Measurements from ENCODE around the gene MMP24. TPM values are rescaled to one million over a fixed set of nuclear protein-coding genes. Genes with fewer than 3 reads are reported as not detected.

MMP24 gene
- total and polyA plus RNA-seq, 2 of the 13 experiments (the other 11 are each of a cell fraction or from before 2014, with no cell fraction given): 0.29 to 0.35 TPM

DNA sequence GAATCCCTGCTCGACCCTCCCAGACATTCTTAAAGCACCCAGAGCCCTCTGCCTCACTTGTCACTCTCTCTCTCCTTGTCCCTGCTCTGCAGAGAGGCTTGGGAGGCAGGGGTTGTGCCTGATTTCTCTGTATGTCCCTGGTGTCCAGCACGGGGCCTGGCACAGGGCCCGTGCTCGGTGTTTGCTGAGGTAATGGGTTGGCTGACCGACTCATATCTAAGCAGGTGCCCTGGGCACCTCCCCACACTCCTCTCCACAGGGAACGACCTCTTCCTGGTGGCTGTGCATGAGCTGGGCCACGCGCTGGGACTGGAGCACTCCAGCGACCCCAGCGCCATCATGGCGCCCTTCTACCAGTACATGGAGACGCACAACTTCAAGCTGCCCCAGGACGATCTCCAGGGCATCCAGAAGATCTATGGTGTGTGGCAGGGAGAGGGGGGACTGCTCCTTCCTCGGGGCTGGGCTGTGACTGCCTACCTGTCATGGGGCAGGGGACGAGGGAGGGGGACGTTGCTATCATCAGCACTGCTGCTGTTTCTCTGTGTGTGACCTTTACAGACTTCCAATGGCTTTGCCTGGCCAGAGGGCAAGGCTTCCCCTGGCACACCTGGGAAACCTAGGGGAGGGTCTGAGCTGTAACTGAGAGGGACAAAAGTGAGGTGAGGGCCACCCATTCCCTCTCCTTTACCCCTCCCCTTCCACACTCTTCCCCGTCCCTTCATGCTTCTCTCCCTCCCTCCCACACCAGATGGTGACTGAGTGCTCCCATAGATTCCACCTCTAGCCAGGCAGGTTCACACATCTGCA is 37.2 kb downstream of the MMP24 start (continued):
- TF ChIP-seq, protein P1, sequence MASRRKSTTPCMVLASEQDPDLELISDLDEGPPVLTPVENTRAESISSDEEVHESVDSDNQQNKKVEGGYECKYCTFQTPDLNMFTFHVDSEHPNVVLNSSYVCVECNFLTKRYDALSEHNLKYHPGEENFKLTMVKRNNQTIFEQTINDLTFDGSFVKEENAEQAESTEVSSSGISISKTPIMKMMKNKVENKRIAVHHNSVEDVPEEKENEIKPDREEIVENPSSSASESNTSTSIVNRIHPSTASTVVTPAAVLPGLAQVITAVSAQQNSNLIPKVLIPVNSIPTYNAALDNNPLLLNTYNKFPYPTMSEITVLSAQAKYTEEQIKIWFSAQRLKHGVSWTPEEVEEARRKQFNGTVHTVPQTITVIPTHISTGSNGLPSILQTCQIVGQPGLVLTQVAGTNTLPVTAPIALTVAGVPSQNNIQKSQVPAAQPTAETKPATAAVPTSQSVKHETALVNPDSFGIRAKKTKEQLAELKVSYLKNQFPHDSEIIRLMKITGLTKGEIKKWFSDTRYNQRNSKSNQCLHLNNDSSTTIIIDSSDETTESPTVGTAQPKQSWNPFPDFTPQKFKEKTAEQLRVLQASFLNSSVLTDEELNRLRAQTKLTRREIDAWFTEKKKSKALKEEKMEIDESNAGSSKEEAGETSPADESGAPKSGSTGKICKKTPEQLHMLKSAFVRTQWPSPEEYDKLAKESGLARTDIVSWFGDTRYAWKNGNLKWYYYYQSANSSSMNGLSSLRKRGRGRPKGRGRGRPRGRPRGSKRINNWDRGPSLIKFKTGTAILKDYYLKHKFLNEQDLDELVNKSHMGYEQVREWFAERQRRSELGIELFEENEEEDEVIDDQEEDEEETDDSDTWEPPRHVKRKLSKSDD (CRISPR knock-in tag; IDR thresholded peaks at IDR 0.05; ENCODE audit: low read depth): no peak
- no peak for TF ChIP-seq EEA1 (CRISPR knock-in tag; IDR thresholded peaks at IDR 0.05; ENCODE audit: borderline replicate concordance)
- peak; percentile 32; the same call in 1 of the 2 replicates for TF ChIP-seq ZFX (CRISPR knock-in tag; IDR thresholded peaks at IDR 0.05; ENCODE audit: low read depth)
- TF ChIP-seq, protein P2, sequence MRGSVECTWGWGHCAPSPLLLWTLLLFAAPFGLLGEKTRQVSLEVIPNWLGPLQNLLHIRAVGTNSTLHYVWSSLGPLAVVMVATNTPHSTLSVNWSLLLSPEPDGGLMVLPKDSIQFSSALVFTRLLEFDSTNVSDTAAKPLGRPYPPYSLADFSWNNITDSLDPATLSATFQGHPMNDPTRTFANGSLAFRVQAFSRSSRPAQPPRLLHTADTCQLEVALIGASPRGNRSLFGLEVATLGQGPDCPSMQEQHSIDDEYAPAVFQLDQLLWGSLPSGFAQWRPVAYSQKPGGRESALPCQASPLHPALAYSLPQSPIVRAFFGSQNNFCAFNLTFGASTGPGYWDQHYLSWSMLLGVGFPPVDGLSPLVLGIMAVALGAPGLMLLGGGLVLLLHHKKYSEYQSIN (CRISPR knock-in tag; IDR thresholded peaks at IDR 0.05; ENCODE audit: borderline replicate concordance): no peak
- peak; percentile 24; the same call in 1 of the 2 replicates for TF ChIP-seq ZSCAN31 (CRISPR knock-in tag; IDR thresholded peaks at IDR 0.05; ENCODE audit: low read depth)
- peak; percentile 51; the same call in 1 of the 2 replicates for TF ChIP-seq ZNF547 (CRISPR knock-in tag; IDR thresholded peaks at IDR 0.05)
- TF ChIP-seq KMT2A (CRISPR knock-in tag; IDR thresholded peaks at IDR 0.05): no peak
- TF ChIP-seq MAZ (IDR thresholded peaks at IDR 0.05; ENCODE audit: borderline replicate concordance, low read depth, low read length): no peak
- TF ChIP-seq MAZ (CRISPR knock-in tag; IDR thresholded peaks at IDR 0.05; ENCODE audit: low read depth): peak; percentile 60; the same call in 1 of the 2 replicates
- TF ChIP-seq, protein P3, sequence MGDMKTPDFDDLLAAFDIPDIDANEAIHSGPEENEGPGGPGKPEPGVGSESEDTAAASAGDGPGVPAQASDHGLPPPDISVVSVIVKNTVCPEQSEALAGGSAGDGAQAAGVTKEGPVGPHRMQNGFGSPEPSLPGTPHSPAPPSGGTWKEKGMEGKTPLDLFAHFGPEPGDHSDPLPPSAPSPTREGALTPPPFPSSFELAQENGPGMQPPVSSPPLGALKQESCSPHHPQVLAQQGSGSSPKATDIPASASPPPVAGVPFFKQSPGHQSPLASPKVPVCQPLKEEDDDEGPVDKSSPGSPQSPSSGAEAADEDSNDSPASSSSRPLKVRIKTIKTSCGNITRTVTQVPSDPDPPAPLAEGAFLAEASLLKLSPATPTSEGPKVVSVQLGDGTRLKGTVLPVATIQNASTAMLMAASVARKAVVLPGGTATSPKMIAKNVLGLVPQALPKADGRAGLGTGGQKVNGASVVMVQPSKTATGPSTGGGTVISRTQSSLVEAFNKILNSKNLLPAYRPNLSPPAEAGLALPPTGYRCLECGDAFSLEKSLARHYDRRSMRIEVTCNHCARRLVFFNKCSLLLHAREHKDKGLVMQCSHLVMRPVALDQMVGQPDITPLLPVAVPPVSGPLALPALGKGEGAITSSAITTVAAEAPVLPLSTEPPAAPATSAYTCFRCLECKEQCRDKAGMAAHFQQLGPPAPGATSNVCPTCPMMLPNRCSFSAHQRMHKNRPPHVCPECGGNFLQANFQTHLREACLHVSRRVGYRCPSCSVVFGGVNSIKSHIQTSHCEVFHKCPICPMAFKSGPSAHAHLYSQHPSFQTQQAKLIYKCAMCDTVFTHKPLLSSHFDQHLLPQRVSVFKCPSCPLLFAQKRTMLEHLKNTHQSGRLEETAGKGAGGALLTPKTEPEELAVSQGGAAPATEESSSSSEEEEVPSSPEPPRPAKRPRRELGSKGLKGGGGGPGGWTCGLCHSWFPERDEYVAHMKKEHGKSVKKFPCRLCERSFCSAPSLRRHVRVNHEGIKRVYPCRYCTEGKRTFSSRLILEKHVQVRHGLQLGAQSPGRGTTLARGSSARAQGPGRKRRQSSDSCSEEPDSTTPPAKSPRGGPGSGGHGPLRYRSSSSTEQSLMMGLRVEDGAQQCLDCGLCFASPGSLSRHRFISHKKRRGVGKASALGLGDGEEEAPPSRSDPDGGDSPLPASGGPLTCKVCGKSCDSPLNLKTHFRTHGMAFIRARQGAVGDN (CRISPR knock-in tag; IDR thresholded peaks at IDR 0.05): peak; percentile 80
- TF ChIP-seq, protein P4, sequence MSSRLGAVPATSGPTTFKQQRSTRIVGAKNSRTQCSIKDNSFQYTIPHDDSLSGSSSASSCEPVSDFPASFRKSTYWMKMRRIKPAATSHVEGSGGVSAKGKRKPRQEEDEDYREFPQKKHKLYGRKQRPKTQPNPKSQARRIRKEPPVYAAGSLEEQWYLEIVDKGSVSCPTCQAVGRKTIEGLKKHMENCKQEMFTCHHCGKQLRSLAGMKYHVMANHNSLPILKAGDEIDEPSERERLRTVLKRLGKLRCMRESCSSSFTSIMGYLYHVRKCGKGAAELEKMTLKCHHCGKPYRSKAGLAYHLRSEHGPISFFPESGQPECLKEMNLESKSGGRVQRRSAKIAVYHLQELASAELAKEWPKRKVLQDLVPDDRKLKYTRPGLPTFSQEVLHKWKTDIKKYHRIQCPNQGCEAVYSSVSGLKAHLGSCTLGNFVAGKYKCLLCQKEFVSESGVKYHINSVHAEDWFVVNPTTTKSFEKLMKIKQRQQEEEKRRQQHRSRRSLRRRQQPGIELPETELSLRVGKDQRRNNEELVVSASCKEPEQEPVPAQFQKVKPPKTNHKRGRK (CRISPR knock-in tag; IDR thresholded peaks at IDR 0.05): 0 out of 2 replicates have a peak, but pooled peaks have one; percentile 47
- no peak for TF ChIP-seq SIN3A (IDR thresholded peaks at IDR 0.05; ENCODE audit: borderline replicate concordance, low read depth, low read length)
- TF ChIP-seq ZNF230 (CRISPR knock-in tag; IDR thresholded peaks at IDR 0.05): 0 out of 2 replicates have a peak, but pooled peaks have one; percentile 28
- peak; percentile 3 for TF ChIP-seq PHF5A (CRISPR knock-in tag; IDR thresholded peaks at IDR 0.05; ENCODE audit: low read depth, unreplicated experiment)
- no peak for TF ChIP-seq FOSL1 (CRISPR knock-in tag; IDR thresholded peaks at IDR 0.05; ENCODE audit: borderline replicate concordance)
- no peak for TF ChIP-seq ZFP90 (CRISPR knock-in tag; IDR thresholded peaks at IDR 0.05; ENCODE audit: borderline replicate concordance)
- no peak for TF ChIP-seq ZNF460 (CRISPR knock-in tag; IDR thresholded peaks at IDR 0.05; ENCODE audit: borderline replicate concordance)
- TF ChIP-seq PHF8 (CRISPR knock-in tag; IDR thresholded peaks at IDR 0.05): peak; percentile 37
- TF ChIP-seq ZFAT (CRISPR knock-in tag; conservative IDR thresholded peaks at IDR 0.05): no peak

Data from HepG2 (cell line).